GM19463 (cell line): ENCODE measurements around the gene COBL.

ENCODE experiments used
- ATAC-seq: cut with Tn5 transposase; IDR thresholded peaks from one replicate; pipeline ENCODE4 v1.9.1; 2021; ENCODE audit warnings: mild to moderate bottlenecking, moderate library complexity; ENCODE audit not compliant: unreplicated experiment

COBL gene

DNA sequence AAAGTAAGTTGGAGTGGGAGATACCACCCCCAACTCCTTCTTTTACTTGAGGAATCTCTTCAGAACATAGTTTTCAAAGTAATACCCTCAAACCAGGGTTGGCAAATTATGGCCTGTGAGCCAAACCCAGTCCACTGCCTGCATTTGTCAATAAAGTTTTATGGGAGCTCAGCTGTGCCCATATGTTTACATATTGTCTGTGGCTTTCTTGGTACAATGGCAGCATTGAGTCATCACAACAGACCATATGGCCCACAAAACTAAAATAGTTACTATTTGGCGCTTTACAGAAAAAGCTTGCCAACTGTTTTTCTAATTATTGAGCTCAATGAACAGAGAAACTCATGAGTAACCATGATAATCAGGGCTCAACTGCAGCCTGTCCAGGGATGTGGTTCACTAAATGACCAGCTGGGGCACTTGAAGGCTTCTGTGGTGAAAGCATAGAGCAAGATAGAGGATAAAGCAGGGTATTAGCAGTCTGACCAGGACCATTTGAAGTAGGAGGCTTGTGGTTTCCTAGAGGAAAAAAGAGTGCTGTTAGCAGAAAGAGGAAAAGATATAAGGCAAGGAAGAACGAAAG lies 337.9 kb downstream of the COBL start:
- ATAC-seq: no peak

DNA sequence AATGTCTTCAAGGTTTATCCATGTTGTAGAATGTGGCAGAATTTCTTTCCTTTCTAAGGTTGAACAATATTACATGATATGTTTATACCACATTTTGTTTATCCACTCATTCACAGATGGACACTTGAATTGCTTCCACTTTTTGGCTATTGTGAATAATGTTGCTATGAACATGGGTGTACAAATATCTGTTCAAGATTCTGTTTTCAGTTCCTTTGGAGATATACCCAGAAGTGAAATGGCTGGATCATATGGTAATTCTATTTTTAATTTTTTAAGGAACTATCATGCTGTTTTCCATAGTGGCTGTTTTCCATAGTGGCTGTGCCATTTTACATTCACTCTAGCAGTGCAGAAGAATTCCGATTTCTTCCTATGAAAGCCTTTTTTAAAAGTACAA lies 339.2 kb downstream of the COBL start:
- no peak for ATAC-seq

DNA sequence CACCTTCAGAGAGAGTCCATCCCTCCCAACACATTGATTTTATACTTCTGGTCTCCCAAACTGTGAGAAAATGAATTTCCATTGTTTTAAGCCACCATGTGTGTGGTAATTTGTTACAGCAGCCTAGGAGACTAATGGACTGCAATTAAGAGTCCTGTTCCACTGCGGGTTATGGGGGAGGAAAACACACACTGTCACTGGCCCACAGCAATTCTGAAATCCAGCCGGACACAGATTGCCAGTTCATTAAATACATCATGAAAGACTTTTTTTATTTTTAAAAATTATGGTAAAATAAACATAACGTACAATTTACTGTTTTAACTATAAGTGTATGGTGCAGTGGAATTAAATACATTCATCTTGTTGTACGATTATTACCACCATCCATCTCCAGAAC lies 340.5 kb downstream of the COBL start:
- no peak for ATAC-seq

DNA sequence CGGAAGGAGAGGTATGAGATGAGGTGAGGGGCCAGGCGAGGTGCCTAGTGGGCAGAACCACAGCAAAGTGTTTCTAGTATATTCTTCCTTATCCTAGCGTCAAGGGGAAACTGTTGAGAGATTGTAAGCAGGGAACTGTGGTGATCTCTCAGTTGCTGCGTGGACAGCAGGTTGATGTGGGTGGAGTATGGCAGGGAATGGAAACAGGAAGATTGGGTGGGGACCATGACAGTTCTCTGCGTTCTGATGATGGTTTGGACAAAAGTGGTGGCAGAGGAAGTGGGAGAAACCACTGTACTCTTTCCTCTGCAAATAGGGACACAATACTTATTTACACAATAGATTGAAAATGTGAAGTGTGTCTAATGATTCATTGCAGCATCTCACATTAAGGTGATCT lies 342.4 kb downstream of the COBL start:
- no peak for ATAC-seq

DNA sequence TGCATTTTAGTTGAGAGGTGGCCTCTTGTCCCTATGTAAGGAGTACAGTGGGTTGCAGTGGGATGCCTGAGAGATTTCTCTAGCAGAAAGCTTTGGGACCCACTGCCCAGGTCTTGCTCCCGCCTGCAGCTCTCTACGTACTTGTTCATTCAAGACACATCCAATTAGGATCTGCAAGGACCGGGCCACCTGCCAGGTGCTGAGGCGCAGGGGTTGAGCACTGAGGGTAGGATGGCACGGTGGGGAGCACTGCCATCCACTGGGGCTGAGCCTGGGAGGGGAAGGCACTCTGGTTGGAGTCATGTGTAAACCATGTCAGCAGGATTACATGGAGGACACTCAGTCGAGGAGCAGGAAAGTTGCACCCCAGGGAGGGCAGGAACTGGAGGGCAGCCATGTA lies 342.8 kb downstream of the COBL start:
- ATAC-seq: no peak

DNA sequence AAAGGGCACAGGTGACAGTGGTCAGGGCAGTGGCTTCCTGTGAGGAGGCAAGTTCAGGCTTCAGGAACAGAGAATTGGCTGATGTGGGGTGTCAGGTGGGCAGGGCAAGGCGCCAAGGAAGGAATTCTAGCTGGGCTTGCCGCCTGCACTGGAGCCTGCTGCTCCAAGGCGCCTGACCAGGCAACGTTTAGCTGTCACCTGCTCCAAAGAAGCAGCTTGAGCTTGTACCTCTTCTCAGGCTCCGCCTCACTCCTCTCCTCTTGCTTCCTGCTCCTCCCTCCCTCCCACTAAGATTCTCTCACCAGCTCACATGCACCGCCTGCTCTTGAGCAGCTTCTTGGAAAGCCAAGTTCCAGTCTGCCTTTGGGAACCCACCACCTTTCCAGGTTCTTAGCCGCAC lies 346.5 kb downstream of the COBL start:
- no peak for ATAC-seq
